Urinary bladder (tissue), 4 donors: ENCODE results near the gene COPS6. TPM values are rescaled to one million over a fixed set of nuclear protein-coding genes. Genes with fewer than 3 reads are reported as not detected.

Source experiments
- DNase-seq: peaks from one replicate; pipeline ENCODE4 v3.0.0-alpha.2; 2015; ENCODE audit errors: extremely low spot score
- H3K27ac ChIP-seq: one replicate; pipeline ENCODE4 v1.5.1; 2013; ENCODE audit warnings: low read depth, mild to moderate bottlenecking, moderate library complexity
- H3K36me3 ChIP-seq: one replicate; pipeline ENCODE4 v1.6.1; 2013; ENCODE audit warnings: mild to moderate bottlenecking, moderate library complexity; ENCODE audit not compliant: insufficient read depth
- H3K4me1 ChIP-seq: one replicate; pipeline ENCODE4 v1.6.1; 2013; ENCODE audit warnings: mild to moderate bottlenecking, moderate library complexity; ENCODE audit not compliant: insufficient read depth
- H3K4me3 ChIP-seq: one replicate; pipeline ENCODE4 v1.5.1; 2013; ENCODE audit warnings: low read depth, low read length
- WGBS: extraction: QIAGEN DNeasy Blood & Tissue Kit; methylation state at CpG from one replicate; pipeline ENCODE4 v1.1.7; 2013; 5-methylcytosine and 5-hydroxymethylcytosine counted together
- polyA plus RNA-seq: library from polyadenylated mRNA; stranded (reverse); fragments of 200-250 nt; gene quantifications from one replicate; pipeline ENCODE4 v1.2.3, GENCODE V29; 2013
- total RNA-seq: library from RNA; depleted of rRNA; stranded (reverse); fragments of >200 nt; gene quantifications from one replicate; pipeline ENCODE4 v1.2.3, GENCODE V29; 2014
- donor health status: healthy with polysubstance abuse.
- donor health status: healthy.

The COPS6 gene
- total and polyA plus RNA-seq, 2 donors, result 36.1 to 160 TPM

GRCh38 chr7:100101016-100101862 is 12.5 kb downstream of the COPS6 start, which contains the start of the genes AP4M1 and MCM7:
TSS of gene AP4M1 (plus strand) at chr7:100101643. CDS start at chr7:100101715, 72 bp downstream.
TSS of gene MCM7 (minus strand) at chr7:100101397. CDS start at chr7:100101294, 103 bp downstream.
- Histone ChIP-seq H3K27ac (peak within 1 kb of the TSS; percentile 78), H3K4me3 (peak within 1 kb of the TSS; percentile 74), H3K4me1 (no peaks in the 10 kb centered on the region), H3K36me3 (peaks cover 4% of the 10 kb centered on the region)
- peak; percentile 95 for DNase-seq
- WGBS, result under 1% methylated on average over 80 of the region's 80 CpGs

GRCh38 chr7:100102950-100103840 is 14.4 kb downstream of the COPS6 start:
- Histone ChIP-seq H3K27ac (no peak overlapping the region), H3K4me3 (no peak overlapping the region), H3K36me3 (peaks cover 4% of the 10 kb centered on the region), H3K4me1 (no peaks in the 10 kb centered on the region)
- WGBS, result 83% methylated on average over 17 of the region's 17 CpGs
- no peak for DNase-seq

GRCh38 chr7:100105534-100105933 is 16.8 kb downstream of the COPS6 start:
- H3K27ac ChIP-seq, result no peak overlapping the region
- no peaks in the 10 kb centered on the region for H3K4me1 ChIP-seq
- WGBS, result 95% methylated on average over 4 of the region's 4 CpGs
- no peak for DNase-seq
- peaks cover 4% of the 10 kb centered on the region for H3K36me3 ChIP-seq
- no peak overlapping the region for H3K4me3 ChIP-seq

GRCh38 chr7:100106633-100107032 is 17.9 kb downstream of the COPS6 start:
- no peak overlapping the region for H3K27ac ChIP-seq
- peaks cover 4% of the 10 kb centered on the region for H3K36me3 ChIP-seq
- no peak overlapping the region for H3K4me3 ChIP-seq
- H3K4me1 ChIP-seq, result no peaks in the 10 kb centered on the region
- no peak for DNase-seq
- WGBS, result 83% methylated on average over 17 of the region's 17 CpGs

- Histone ChIP-seq H3K4me1 (no peaks in the 10 kb centered on the region), H3K4me3 (no peak overlapping the region), H3K27ac (no peak overlapping the region), H3K36me3 (peaks cover 4% of the 10 kb centered on the region)
- whole genome bisulfite sequencing, result 83% methylated on average over 25 of the region's 25 CpGs
- DNase-seq, result no peak
Measured at GRCh38 chr7:100107125-100107737, 18.5 kb downstream of the COPS6 start.

GRCh38 chr7:100107890-100108289 is 19.1 kb downstream of the COPS6 start:
- peaks cover 4% of the 10 kb centered on the region for H3K36me3 ChIP-seq
- H3K4me3 ChIP-seq, result no peak overlapping the region
- no peak for DNase-seq
- H3K4me1 ChIP-seq, result no peaks in the 10 kb centered on the region
- no peak overlapping the region for H3K27ac ChIP-seq
- 66% methylated on average over 11 of the region's 11 CpGs for WGBS

- no peak for DNase-seq
- H3K27ac ChIP-seq, result no peak overlapping the region
- WGBS, result 80% methylated on average over 12 of the region's 12 CpGs
- no peaks in the 10 kb centered on the region for H3K4me1 ChIP-seq
- no peak overlapping the region for H3K4me3 ChIP-seq
- H3K36me3 ChIP-seq, result peaks cover 4% of the 10 kb centered on the region
Measured at GRCh38 chr7:100109521-100110163, 20.9 kb downstream of the COPS6 start.

- WGBS, result 94% methylated on average over 7 of the region's 7 CpGs
- H3K36me3 ChIP-seq, result peaks cover under 1% of the 10 kb centered on the region
- H3K4me1 ChIP-seq, result no peaks in the 10 kb centered on the region
- no peak for DNase-seq
- no peak overlapping the region for H3K4me3 ChIP-seq
- no peak overlapping the region for H3K27ac ChIP-seq
Measured at GRCh38 chr7:100111156-100111555, 22.4 kb downstream of the COPS6 start.

GRCh38 chr7:100111914-100112313 is 23.1 kb downstream of the COPS6 start:
- 90% methylated on average over 13 of the region's 13 CpGs for WGBS
- H3K4me1 ChIP-seq, result no peaks in the 10 kb centered on the region
- H3K27ac ChIP-seq, result no peak overlapping the region
- no peak for DNase-seq
- H3K36me3 ChIP-seq, result no peaks in the 10 kb centered on the region
- no peak overlapping the region for H3K4me3 ChIP-seq

- WGBS, result 91% methylated on average over 7 of the region's 7 CpGs
Measured at GRCh38 chr7:100115026-100115425, 26.3 kb downstream of the COPS6 start.

GRCh38 chr7:100118388-100119071 is 29.8 kb downstream of the COPS6 start:
- Histone ChIP-seq H3K4me3 (peak overlapping the region; percentile 89), H3K36me3 (no peaks in the 10 kb centered on the region), H3K27ac (no peak overlapping the region), H3K4me1 (no peaks in the 10 kb centered on the region)
- DNase-seq, result no peak
- WGBS, result 22% methylated on average over 18 of the region's 18 CpGs

More at GRCh38 chr7:100115026-100115425, 26.3 kb downstream of the COPS6 start:
- no peaks in the 10 kb centered on the region for H3K36me3 ChIP-seq
- no peaks in the 10 kb centered on the region for H3K4me1 ChIP-seq
- no peak overlapping the region for H3K27ac ChIP-seq
- H3K4me3 ChIP-seq, result no peak overlapping the region
- no peak for DNase-seq

- Histone ChIP-seq H3K36me3 (no peaks in the 10 kb centered on the region), H3K27ac (peak within 1 kb of the TSS; percentile 40), H3K4me1 (no peaks in the 10 kb centered on the region), H3K4me3 (peak within 1 kb of the TSS; percentile 89)
- peak; percentile 93 for DNase-seq
- WGBS, result under 1% methylated on average over 49 of the region's 49 CpGs
Measured at GRCh38 chr7:100119072-100119969, 30.6 kb downstream of the COPS6 start, which contains the start of the genes CNPY4 and TAF6. TSS of gene CNPY4 (plus strand) at chr7:100119634. CDS start at chr7:100119745, 111 bp downstream. TSS of gene TAF6 (minus strand) at chr7:100119358. CDS start at chr7:100114209, 5,149 bp downstream.
